H1 (cell line): ENCODE measurements around the gene BMPR1A. TPM values are rescaled to one million over a fixed set of nuclear protein-coding genes. Genes with fewer than 3 reads are reported as not detected.

ENCODE experiments used
- CTCF ChIA-PET: fragments of 300-600 bp; sonication (Branson Sonifier 250); formaldehyde crosslinking; loops from one replicate; lab custom pipeline; 2021; ENCODE audit not compliant: partially characterized antibody; lab: Charles Lee
- POLR2A ChIA-PET: fragments of 300-600 bp; sonication (Branson Sonifier 250); formaldehyde crosslinking; loops from one replicate; lab custom pipeline; 2021; ENCODE audit warnings: inconsistent platforms; ENCODE audit not compliant: partially characterized antibody; lab: Charles Lee
- DNase-seq, 2 experiments: peaks; one replicate each; pipeline versions ENCODE4 v3.0.0 to v3.0.0-alpha.2; 2010 to 2022; ENCODE audit warnings: low spot score in 2 of 2, low read depth in 1 of 2, mixed read lengths in 1 of 2
- FAIRE-seq: peaks from 2 replicates; lab custom pipeline; 2011; peaks lifted over from hg19 to GRCh38; lab: Jason Lieb, UNC
- H2AFZ ChIP-seq: 2 replicates; pipeline ENCODE4 v1.8.1; 2012; ENCODE audit warnings: low read length, inconsistent platforms
- H2AK5ac ChIP-seq: 2 replicates; pipeline ENCODE4 v1.6.1; 2013; ENCODE audit warnings: low read depth, low read length
- H2BK120ac ChIP-seq: replicated peaks from 2 replicates; pipeline ENCODE3; 2013; ENCODE audit warnings: low read depth, low read length, inconsistent platforms
- H2BK12ac ChIP-seq: 2 replicates; pipeline ENCODE4 v1.6.1; 2013; ENCODE audit warnings: low read depth, low read length
- H2BK15ac ChIP-seq: 2 replicates; pipeline ENCODE4 v1.6.1; 2013; ENCODE audit warnings: low read length
- H2BK20ac ChIP-seq: 2 replicates; pipeline ENCODE4 v1.6.1; 2013; ENCODE audit warnings: low read length
- H2BK5ac ChIP-seq: 2 replicates; pipeline ENCODE4 v1.6.1; 2013; ENCODE audit warnings: low read depth, low read length
- H3K14ac ChIP-seq: 2 replicates; pipeline ENCODE4 v1.6.1; 2013; ENCODE audit warnings: inconsistent platforms; ENCODE audit not compliant: insufficient read length
- H3K18ac ChIP-seq: 2 replicates; pipeline ENCODE4 v1.6.1; 2013; ENCODE audit warnings: low read length; ENCODE audit errors: extremely low read depth
- H3K23ac ChIP-seq: 2 replicates; pipeline ENCODE4 v1.6.1; 2013; ENCODE audit warnings: inconsistent platforms; ENCODE audit not compliant: insufficient read length
- H3K23me2 ChIP-seq: 2 replicates; pipeline ENCODE4 v1.6.1; 2013; ENCODE audit warnings: low read depth, low read length
- H3K27ac ChIP-seq: 2 replicates; pipeline ENCODE4 v1.6.1; 2011; ENCODE audit warnings: low read depth, low read length, inconsistent platforms
- H3K27me3 ChIP-seq, 4 experiments: replicated peaks in 1 of 4; 1 replicate in 1 of 4; 2 replicates in 3 of 4; pipeline versions ENCODE4 v1.6.1 to v1.8.1; 2011 to 2013; ENCODE audit warnings: low read length in 3 of 4, mild to moderate bottlenecking in 3 of 4, inconsistent platforms in 2 of 4, mixed read lengths in 2 of 4, moderate library complexity in 1 of 4; ENCODE audit not compliant: control insufficient read depth in 3 of 4, insufficient read depth in 3 of 4; ENCODE audit errors: extremely low read depth in 1 of 4
- H3K36me3 ChIP-seq, 4 experiments: 2 replicates each; pipeline versions ENCODE4 v1.6.1 to v1.8.1; 2011 to 2013; ENCODE audit warnings: mild to moderate bottlenecking in 4 of 4, low read length in 3 of 4, moderate library complexity in 2 of 4, control low read depth in 1 of 4, inconsistent platforms in 1 of 4; ENCODE audit not compliant: insufficient read depth in 4 of 4, control insufficient read depth in 2 of 4
- H3K4ac ChIP-seq: replicated peaks from 2 replicates; pipeline ENCODE3; 2013; ENCODE audit warnings: low read length, low read depth, mixed read lengths, inconsistent platforms; ENCODE audit not compliant: insufficient read length
- H3K4me1 ChIP-seq, 4 experiments: replicated peaks in 1 of 4; 1 replicate in 1 of 4; 2 replicates in 3 of 4; pipeline versions ENCODE4 v1.6.1 to v1.8.1; 2011 to 2013; ENCODE audit warnings: low read length in 3 of 4, inconsistent platforms in 2 of 4, mixed read lengths in 1 of 4; ENCODE audit not compliant: insufficient read depth in 4 of 4, control insufficient read depth in 3 of 4
- H3K4me2 ChIP-seq, 2 experiments: 2 replicates each; pipeline versions ENCODE4 v1.6.1 to v1.8.1; 2011 to 2013; ENCODE audit warnings: low read depth in 2 of 2, low read length in 2 of 2, control low read depth in 1 of 2, inconsistent platforms in 1 of 2, mild to moderate bottlenecking in 1 of 2; ENCODE audit not compliant: insufficient read depth in 1 of 2
- H3K4me3 ChIP-seq, 4 experiments: fragments of 200-600, 300-600 bp in 1 of 4; sonication (generic), shearing (Covaris generic), sonication (Bioruptor Twin) in 1 of 4; 2 replicates each; pipeline versions ENCODE4 v1.5.1 to v1.8.1; 2011 to 2016; ENCODE audit warnings: low read length in 4 of 4, low read depth in 3 of 4, control low read depth in 2 of 4, inconsistent platforms in 2 of 4, mild to moderate bottlenecking in 2 of 4, mixed read lengths in 1 of 4, moderate library complexity in 1 of 4; ENCODE audit not compliant: insufficient read depth in 2 of 4; ENCODE audit errors: extremely low read depth in 1 of 4
- H3K56ac ChIP-seq: replicated peaks from 2 replicates; pipeline ENCODE3; 2013; ENCODE audit warnings: low read depth, mild to moderate bottlenecking, mixed read lengths, low read length, inconsistent platforms; ENCODE audit not compliant: insufficient read length
- H3K79me1 ChIP-seq: 2 replicates; pipeline ENCODE4 v1.6.1; 2013; ENCODE audit warnings: low read depth, low read length, control low read depth
- H3K79me2 ChIP-seq, 2 experiments: 2 replicates each; pipeline versions ENCODE4 v1.6.1 to v1.8.1; 2012 to 2013; ENCODE audit warnings: low read length in 2 of 2, mild to moderate bottlenecking in 2 of 2, inconsistent platforms in 1 of 2; ENCODE audit not compliant: insufficient read depth in 2 of 2, control insufficient read depth in 1 of 2
- H3K9ac ChIP-seq, 4 experiments: replicated peaks in 1 of 4; 1 replicate in 1 of 4; 2 replicates in 3 of 4; pipeline versions ENCODE4 v1.6.1 to v1.8.1; 2011 to 2013; ENCODE audit warnings: low read depth in 3 of 4, low read length in 3 of 4, control low read depth in 2 of 4, mild to moderate bottlenecking in 2 of 4, moderate library complexity in 2 of 4, inconsistent platforms in 1 of 4; ENCODE audit errors: extremely low read depth in 1 of 4
- H3K9me3 ChIP-seq, 2 experiments: 2 replicates each; pipeline versions ENCODE4 v1.6.1 to v1.8.1; 2012 to 2013; ENCODE audit warnings: mild to moderate bottlenecking in 2 of 2, moderate library complexity in 2 of 2, control low read depth in 1 of 2, inconsistent platforms in 1 of 2, low read depth in 1 of 2, low read length in 1 of 2, mixed read lengths in 1 of 2; ENCODE audit not compliant: insufficient read depth in 2 of 2
- H4K20me1 ChIP-seq, 2 experiments: replicated peaks in 1 of 2; 2 replicates each; pipeline versions ENCODE3 to v1.8.1; 2011 to 2013; ENCODE audit warnings: inconsistent platforms in 2 of 2, low read length in 2 of 2, mild to moderate bottlenecking in 1 of 2; ENCODE audit not compliant: insufficient read depth in 2 of 2, control insufficient read depth in 1 of 2
- H4K5ac ChIP-seq: 2 replicates; pipeline ENCODE4 v1.6.1; 2013; ENCODE audit warnings: low read length, low read depth, mixed read lengths, inconsistent platforms; ENCODE audit not compliant: insufficient read length
- H4K8ac ChIP-seq: 2 replicates; pipeline ENCODE4 v1.8.0; 2013; ENCODE audit warnings: mild to moderate bottlenecking, moderate library complexity, low read length, inconsistent platforms; ENCODE audit not compliant: insufficient read depth; ENCODE audit errors: extremely low read depth
- H4K91ac ChIP-seq: replicated peaks from 2 replicates; pipeline ENCODE3; 2013; ENCODE audit warnings: low read length, mixed read lengths, inconsistent platforms; ENCODE audit not compliant: insufficient read length
- BACH1 ChIP-seq: IDR thresholded peaks from 2 replicates; pipeline ENCODE4 v1.6.1; 2012; ENCODE audit warnings: low read length, improper control_type of control experiment
- CBX8 ChIP-seq: fragments of 300-800, 300-1000 bp; sonication (generic); IDR thresholded peaks from 2 replicates; pipeline ENCODE4 v1.7.1; 2016; ENCODE audit warnings: low read depth, low read length, borderline replicate concordance
- NANOG ChIP-seq: IDR thresholded peaks from 2 replicates; pipeline ENCODE4 v1.6.1; 2011; ENCODE audit warnings: low read length, low read depth, mild to moderate bottlenecking, inconsistent platforms; ENCODE audit not compliant: insufficient read depth, poor library complexity, severe bottlenecking
- POLR2AphosphoS5 ChIP-seq: IDR thresholded peaks from 2 replicates; pipeline ENCODE4 v1.6.1; 2011; ENCODE audit warnings: low read depth, low read length
- RXRA ChIP-seq: IDR thresholded peaks from 2 replicates; pipeline ENCODE4 v1.6.1; 2011; ENCODE audit warnings: low read depth, mild to moderate bottlenecking, low read length, moderate library complexity; ENCODE audit not compliant: insufficient read depth
- SAP30 ChIP-seq: fragments of 300-600 bp; sonication (generic); IDR thresholded peaks from 2 replicates; pipeline ENCODE4 v1.7.1; 2012; ENCODE audit warnings: low read length, moderate library complexity, mild to moderate bottlenecking, inconsistent platforms; ENCODE audit not compliant: insufficient read depth, insufficient replicate concordance
- SIX5 ChIP-seq: IDR thresholded peaks from 2 replicates; pipeline ENCODE4 v1.6.1; 2011; ENCODE audit warnings: mild to moderate bottlenecking, low read depth, low read length
- SRF ChIP-seq: IDR thresholded peaks from 2 replicates; pipeline ENCODE4 v1.6.1; 2011; ENCODE audit warnings: mild to moderate bottlenecking, low read depth, low read length, moderate library complexity
- YY1 ChIP-seq: IDR thresholded peaks from 2 replicates; pipeline ENCODE4 v1.6.1; 2011; ENCODE audit warnings: low read depth, mild to moderate bottlenecking, low read length
- WGBS, 2 experiments: shearing (Covaris generic) in 1 of 2; methylation state at CpG; one replicate each; pipeline versions ENCODE4 v1.1.6 to v1.1.7; 2013 to 2015; ENCODE audit warnings: low lambda C conversion rate in 2 of 2, mixed read lengths in 2 of 2, inconsistent platforms in 1 of 2, low coverage in 1 of 2, missing lambda C conversion rate in 1 of 2; ENCODE audit not compliant: insufficient replicate concordance in 2 of 2, insufficient coverage in 1 of 2, insufficient read length in 1 of 2; ENCODE audit errors: extremely low coverage in 1 of 2, missing lambda C conversion rate in 1 of 2; 5-methylcytosine and 5-hydroxymethylcytosine counted together
- polyA plus RNA-seq, 7 experiments: library from polyadenylated mRNA; depleted of rRNA in 3 of 7; stranded (reverse) in 5 of 7; unstranded in 2 of 7; fragments of >200 nt in 5 of 7; fragments of 200-250 nt in 2 of 7; gene quantifications; 1 replicate in 5 of 7; 2 replicates in 1 of 7; 4 replicates in 1 of 7; pipeline versions ENCODE4 v1.2.1 to v1.2.3, GENCODE V29; 2011 to 2013; ENCODE audit warnings: missing spikeins in 2 of 7, mixed read lengths in 2 of 7
- total RNA-seq: library from RNA; stranded (reverse); fragmentation: NEBNext Ultra II Directional; extraction: Animal tissue kit (Norgen Biotek cat#: 25700); gene quantifications from 2 replicates; pipeline ENCODE4 v1.2.1, GENCODE V29; 2021

Gene BMPR1A
- total and polyA plus RNA-seq, 2 of the 8 experiments (the other 6 are each of a cell fraction or from before 2014, with no cell fraction given), result 34.4 to 129 TPM

DNA sequence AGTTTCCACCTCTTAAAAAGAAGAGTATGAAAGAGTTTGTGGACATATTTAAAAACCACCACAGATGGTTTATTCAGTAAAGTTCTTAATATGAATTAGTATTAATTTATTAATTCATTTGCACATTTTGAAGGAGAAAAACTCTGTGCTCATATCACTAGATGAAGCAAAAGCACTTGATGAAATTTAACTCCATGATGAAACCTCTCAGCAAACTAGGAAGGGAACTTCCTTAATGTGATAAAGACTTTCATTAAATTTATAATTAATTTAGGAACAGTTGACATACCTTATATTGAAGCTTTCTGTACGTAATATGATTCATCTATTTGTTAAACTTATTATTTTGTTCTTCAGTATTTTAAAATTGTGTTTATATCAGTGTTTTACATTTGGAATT, 101.6 kb downstream of the BMPR1A start:
- Histone ChIP-seq H4K8ac (no peak overlapping the region), H3K4me2 (no peak overlapping the region), H4K91ac (no peak overlapping the region), H2AFZ (no peak overlapping the region), H3K9ac (no peak overlapping the region), H3K27ac (no peak overlapping the region), H3K56ac (no peak overlapping the region), H2AK5ac (no peak overlapping the region), H2BK15ac (no peak overlapping the region), H3K14ac (no peak overlapping the region), H3K23me2 (no peaks in the 10 kb centered on the region), H3K4me3 (no peak overlapping the region), H3K4me1 (peaks cover 6 to 33% (median 24%) of the 10 kb centered on the region in 4 experiments), H3K9me3 (no peaks in the 10 kb centered on the region), H3K27me3 (no peaks in the 10 kb centered on the region), H2BK12ac (no peak overlapping the region), H3K79me2 (peaks cover 0 to 48% of the 10 kb centered on the region in 2 experiments; a peak in 2 of 4 replicates), H3K4ac (no peak overlapping the region), H3K79me1 (no peaks in the 10 kb centered on the region; the same call in 1 of the 2 replicates), H2BK5ac (no peak overlapping the region), H4K5ac (no peak overlapping the region), H3K18ac (no peak overlapping the region), H3K36me3 (peaks cover 0 to 15% (median 0%) of the 10 kb centered on the region in 4 experiments; a peak in 1 of 8 replicates), H3K23ac (no peak overlapping the region), H4K20me1 (no peaks in the 10 kb centered on the region), H2BK120ac (no peak overlapping the region), H2BK20ac (no peak overlapping the region)
- 84% methylated on average over 1 of the region's 1 CpG; no CpG with 5 or more reads in 1 of the 2 experiments for WGBS, 2 experiments
- DNase-seq (no peak), FAIRE-seq (no peak)
- POLR2A ChIA-PET, result interaction anchor here (1.9 to 2.4 kb wide), 2 partner anchors 10 to 145 kb away, joined by 4 to 7 read pairs; no protein-coding TSS in a partner anchor
- CTCF ChIA-PET, result interaction anchor here (1.0 kb wide), 1 partner anchor 19 kb away, joined by 4 read pairs; no protein-coding TSS in a partner anchor
- TF ChIP-seq RXRA (no peak), CBX8 (no peak), SAP30 (no peak), SRF (no peak), BACH1 (no peak), SIX5 (no peak), NANOG (no peak), POLR2AphosphoS5 (no peak), YY1 (no peak)
